NCI-H82 (cell line): ENCODE results near the gene RAB39A.
A peak's percentile ranks its signal among the peaks of the same experiment; 100 is the strongest.
"Not testable (repeated sequence)": the region's sequence is repeated elsewhere in the genome, so short reads cannot be mapped to it uniquely, and the experiment has no call there.

Source experiments
- DNase-seq: peaks from one replicate; lab custom pipeline; 2025; lab: John Stamatoyannopoulos, UW

RAB39A gene, protein sequence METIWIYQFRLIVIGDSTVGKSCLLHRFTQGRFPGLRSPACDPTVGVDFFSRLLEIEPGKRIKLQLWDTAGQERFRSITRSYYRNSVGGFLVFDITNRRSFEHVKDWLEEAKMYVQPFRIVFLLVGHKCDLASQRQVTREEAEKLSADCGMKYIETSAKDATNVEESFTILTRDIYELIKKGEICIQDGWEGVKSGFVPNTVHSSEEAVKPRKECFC

DNA sequence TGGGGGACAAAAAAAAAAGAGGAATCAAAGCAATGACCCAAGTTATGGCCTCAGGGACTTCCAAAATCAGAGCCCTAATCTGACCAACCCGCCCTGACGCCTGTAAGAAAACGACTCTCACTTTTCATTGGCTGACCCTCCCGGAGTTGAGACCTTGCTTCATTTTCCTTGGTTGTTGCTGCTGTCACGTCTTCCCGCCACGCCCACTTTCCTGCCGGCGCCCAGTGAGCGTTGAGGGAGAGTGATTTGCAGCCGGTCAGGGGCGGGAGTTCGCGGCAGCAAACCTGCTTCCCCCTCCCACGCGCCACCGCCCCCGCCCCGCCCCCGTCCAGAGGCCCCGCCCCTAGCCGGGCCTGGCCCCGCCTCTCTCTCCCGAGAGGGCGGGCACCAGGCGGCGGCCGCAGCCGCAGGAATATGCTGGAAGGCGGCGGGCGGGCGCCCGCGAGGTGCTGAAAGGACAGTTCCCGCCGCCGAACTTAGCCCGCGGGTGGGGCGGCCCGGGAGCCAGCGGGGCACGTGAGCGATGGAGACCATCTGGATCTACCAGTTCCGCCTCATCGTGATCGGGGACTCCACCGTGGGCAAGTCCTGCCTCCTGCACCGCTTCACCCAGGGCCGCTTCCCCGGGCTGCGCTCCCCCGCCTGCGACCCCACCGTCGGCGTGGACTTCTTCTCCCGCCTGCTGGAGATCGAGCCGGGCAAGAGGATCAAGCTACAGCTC lies at the start of gene RAB39A:
RAB39A (plus strand) TSS at position 403 of the 721 bp plus-strand sequence; CDS start at position 524, 121 bp downstream.
- DNase-seq = peak; percentile 98

DNA sequence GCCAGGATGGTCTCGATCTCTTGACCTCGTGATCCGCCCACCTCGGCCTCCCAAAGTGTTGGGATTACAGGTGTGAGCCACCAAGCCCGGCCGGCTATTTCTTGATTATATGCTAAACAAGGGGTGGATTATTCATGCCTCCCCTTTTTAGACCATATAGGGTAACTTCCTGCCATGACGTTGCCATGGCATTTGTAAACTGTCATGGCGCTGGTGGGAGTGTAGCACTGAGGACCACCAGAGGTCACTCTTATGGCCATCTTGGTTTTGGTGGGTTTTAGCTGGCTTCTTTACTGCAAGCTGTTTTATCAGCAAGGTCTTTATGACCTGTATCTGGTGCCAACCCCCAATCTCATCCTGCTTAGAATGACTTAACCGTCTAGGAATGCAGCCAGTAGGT lies 46.8 kb upstream of the RAB39A start:
- DNase-seq = not testable (repeated sequence)

- peak; percentile 54 for DNase-seq
Measured at GRCh38 chr11:107882095-107882820, 46.0 kb upstream of the RAB39A start.

DNA sequence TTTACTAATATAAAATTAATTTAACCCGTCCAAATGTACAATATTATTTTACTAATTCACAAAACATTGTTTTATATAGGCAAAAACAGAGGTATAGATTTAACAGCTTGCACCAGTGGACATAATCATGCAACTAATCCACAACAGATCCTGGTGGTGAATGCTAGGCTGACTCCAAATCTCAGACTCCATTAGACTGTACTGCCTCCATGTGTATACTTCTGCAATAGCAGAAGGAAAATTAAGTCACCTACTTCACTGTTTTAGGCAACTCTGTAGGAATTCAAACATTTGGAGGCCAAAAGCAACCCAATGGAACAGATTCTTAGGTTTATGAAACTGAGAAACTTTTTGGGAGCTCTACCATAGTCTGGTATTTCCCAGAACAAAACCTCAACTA lies 30.0 kb upstream of the RAB39A start:
- peak; percentile 68 for DNase-seq

GRCh38 chr11:107908211-107908610 lies 20.0 kb upstream of the RAB39A start:
- no peak for DNase-seq

DNA sequence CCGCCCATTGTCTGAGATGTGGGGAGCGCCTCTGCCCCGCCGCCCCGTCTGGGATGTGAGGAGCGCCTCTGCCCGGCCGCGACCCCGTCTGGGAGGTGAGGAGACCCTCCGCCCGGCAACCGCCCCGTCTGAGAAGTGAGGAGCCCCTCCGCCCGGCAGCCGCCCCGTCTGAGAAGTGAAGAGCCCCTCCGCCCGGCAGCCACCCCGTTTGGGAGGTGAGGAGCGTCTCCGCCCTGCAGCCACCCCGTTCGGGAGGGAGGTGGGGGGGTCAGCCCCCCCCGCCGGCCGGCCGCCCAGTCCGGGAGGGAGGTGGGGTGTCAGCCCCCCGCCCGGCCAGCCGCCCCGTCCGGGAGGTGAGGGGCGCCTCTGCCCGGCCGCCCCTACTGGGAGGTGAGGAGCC lies 15.8 kb upstream of the RAB39A start:
- DNase-seq = not testable (repeated sequence)

DNA sequence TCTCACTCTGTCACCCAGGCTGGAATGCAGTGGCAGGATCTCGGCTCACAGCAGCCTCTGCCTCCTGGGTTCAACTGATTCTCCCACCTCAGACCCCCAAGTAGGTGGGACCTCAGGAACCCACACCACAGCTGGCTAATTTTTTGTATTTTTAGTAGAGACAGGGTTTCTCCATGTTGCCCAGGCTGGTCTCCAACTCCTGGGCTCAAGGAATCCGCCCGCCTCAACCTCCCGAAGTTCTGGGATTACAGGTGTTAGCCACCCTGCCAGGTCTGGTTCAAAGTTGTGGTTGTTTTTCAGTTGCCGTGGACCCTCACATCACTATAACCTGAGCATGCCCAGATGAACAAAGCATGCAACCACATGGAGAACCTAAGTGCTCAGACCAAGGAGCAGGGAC lies 13.0 kb upstream of the RAB39A start:
- DNase-seq = no peak

- peak; percentile 83 for DNase-seq
Measured at GRCh38 chr11:107916671-107917241, 11.5 kb upstream of the RAB39A start.

DNA sequence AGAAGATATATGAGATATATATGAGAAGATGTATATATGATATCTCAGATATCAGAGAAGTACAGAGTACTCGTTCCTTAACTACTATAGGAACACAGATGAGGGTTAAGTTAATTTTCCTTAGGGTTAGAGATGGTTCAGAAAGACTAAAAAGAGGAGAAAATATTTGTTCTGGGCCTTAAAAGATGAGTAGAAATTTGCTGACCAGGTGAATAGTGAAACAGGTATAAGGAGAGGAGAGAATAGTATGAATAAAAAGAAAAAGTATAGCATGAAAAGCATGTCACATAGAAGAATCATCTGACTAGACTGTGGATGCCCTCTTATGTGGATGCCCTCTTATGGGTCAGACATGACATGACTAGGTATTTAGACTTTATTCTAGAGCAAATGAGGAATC lies 6.3 kb upstream of the RAB39A start:
- DNase-seq = no peak

GRCh38 chr11:107923519-107923918 lies 4.7 kb upstream of the RAB39A start:
- not testable (repeated sequence) for DNase-seq

DNA sequence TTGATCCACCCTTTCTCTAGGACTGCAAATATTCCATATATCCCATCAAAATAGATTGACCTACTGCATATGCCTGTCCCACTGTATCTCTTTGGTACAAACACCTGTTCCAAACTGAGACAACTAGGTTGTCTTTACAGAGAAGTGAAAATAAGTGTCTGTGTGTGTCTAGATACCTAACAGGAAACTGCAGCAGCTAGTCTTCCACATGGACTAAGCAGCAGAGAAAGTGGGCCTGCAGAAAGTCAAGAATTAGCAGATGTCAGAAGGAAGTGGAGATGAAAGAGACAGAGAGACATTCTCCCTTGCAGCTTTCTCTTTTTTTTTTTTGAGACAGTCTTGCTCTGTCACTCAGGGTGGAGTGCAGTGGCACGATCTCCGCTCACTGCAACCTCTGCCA lies 3.9 kb upstream of the RAB39A start:
- no peak for DNase-seq

DNA sequence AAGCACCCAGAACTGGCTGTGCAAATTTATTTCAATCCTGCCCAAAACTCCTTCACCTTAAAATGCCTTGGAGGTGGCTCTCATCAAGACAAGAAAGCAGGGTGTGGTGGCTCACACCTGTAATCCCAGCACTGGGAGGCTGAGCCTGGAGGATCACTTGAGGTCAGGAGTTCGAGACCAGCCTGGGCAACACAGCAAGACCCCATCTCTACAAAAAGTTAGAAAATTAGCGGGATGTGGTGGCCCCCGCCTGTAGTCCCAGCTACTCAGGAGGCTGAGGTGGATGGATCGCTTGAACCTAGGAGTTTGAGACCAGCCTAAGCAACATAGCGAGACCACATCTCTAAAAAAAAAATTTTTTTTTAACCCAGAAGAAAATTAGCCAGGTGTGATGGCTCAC lies 689 bp upstream of the RAB39A start:
- DNase-seq = peak; percentile 10

DNA sequence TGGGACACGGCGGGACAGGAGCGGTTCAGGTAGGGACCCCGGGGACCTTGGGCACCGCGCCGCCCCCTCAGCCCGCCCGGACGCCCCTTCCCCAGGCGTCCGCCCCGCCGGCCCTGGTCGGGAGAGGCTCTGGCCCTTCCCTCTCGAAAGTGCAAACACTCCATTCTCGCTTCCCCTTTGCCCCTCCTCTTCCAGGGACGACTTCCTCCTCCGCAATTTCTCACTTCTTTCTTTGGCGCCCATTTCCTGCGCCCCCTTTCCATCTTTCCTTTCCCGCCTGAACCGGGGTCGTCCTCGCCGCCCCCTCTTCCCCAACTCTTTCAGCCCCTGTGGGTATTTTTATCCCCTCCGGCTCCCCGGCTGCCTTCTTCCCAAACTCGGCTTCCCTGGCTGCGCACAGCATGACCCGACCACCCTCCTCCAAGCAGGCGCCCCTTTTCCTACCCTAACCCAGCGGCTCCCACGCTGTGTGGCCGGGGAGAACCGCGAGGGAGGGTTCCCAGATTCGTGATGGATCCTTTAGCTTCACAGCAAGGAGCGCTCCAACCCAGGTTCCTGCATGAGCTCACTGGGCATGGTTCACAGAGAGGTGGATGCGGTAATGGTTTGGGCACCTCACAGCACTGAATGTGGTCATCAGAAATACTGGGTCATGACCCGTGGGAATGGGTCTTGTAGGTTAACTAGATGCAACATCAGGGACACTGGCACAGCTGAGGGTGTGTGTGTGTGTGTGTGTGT lies 689 bp downstream of the RAB39A start:
- peak; percentile 66 for DNase-seq

- peak; percentile 28 for DNase-seq
Measured at GRCh38 chr11:107929611-107930200, 1.5 kb downstream of the RAB39A start.

- DNase-seq = no peak
Measured at GRCh38 chr11:107931206-107931605, 3.0 kb downstream of the RAB39A start.

DNA sequence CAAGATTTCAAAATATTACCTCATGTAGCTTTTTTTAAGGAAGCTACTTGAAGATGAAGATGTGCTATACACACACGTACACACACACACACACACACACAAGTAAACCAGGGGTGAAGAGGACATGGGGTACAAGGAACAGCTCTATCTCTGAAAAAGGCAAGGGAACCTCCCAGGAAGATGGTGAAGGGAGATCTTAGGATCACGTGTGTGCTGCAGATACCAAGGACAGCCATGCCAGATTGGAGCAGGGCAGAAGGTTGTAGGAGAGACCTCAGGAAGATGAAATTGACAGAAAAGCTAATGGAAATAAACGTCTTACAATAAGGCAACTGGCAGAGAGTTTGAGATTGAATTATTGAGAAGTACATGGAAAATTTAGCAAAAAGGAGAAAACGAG lies 19.7 kb downstream of the RAB39A start:
- no peak for DNase-seq

- DNase-seq = not testable (repeated sequence)
Measured at GRCh38 chr11:107948328-107948727, 20.1 kb downstream of the RAB39A start.

GRCh38 chr11:107951155-107951554 lies 22.9 kb downstream of the RAB39A start:
- DNase-seq = no peak

GRCh38 chr11:107953446-107953845 lies 25.2 kb downstream of the RAB39A start:
- no peak for DNase-seq

DNA sequence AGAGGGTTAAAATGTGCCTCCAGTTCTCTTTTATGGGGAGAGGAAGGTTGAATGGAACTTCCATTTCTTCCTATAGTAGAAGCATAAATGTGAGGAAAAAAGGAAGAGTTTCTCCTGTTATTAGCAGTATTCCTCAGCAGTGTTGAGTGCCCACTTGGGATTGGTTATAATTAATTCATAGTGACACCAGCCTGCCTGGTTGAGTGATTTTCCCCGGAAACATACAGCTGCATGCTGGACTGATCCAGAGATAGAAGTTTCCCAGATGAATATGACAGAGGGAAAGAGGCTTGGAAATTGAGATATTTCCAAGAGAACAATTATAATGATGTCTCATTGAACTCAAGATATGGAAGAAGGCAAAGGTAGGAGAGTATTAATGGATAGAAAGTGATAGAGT lies 28.3 kb downstream of the RAB39A start:
- no peak for DNase-seq

GRCh38 chr11:107957109-107957588 lies 28.9 kb downstream of the RAB39A start:
- DNase-seq = peak; percentile 39
